K562 treated with DMSO at 1 percent for 4 hours (cell line): ENCODE measurements around the gene SFRP5. TPM values are rescaled to one million over a fixed set of nuclear protein-coding genes. Genes with fewer than 3 reads are reported as not detected.

Source experiments
- total RNA-seq: library from RNA; unstranded; fragments of 300-600 nt; gene quantifications from 2 replicates; pipeline ENCODE4 v1.2.3, GENCODE V29; 2022; ENCODE audit not compliant: insufficient read depth

SFRP5 gene, protein sequence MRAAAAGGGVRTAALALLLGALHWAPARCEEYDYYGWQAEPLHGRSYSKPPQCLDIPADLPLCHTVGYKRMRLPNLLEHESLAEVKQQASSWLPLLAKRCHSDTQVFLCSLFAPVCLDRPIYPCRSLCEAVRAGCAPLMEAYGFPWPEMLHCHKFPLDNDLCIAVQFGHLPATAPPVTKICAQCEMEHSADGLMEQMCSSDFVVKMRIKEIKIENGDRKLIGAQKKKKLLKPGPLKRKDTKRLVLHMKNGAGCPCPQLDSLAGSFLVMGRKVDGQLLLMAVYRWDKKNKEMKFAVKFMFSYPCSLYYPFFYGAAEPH
- total RNA-seq, result not detected in 2 replicates

DNA sequence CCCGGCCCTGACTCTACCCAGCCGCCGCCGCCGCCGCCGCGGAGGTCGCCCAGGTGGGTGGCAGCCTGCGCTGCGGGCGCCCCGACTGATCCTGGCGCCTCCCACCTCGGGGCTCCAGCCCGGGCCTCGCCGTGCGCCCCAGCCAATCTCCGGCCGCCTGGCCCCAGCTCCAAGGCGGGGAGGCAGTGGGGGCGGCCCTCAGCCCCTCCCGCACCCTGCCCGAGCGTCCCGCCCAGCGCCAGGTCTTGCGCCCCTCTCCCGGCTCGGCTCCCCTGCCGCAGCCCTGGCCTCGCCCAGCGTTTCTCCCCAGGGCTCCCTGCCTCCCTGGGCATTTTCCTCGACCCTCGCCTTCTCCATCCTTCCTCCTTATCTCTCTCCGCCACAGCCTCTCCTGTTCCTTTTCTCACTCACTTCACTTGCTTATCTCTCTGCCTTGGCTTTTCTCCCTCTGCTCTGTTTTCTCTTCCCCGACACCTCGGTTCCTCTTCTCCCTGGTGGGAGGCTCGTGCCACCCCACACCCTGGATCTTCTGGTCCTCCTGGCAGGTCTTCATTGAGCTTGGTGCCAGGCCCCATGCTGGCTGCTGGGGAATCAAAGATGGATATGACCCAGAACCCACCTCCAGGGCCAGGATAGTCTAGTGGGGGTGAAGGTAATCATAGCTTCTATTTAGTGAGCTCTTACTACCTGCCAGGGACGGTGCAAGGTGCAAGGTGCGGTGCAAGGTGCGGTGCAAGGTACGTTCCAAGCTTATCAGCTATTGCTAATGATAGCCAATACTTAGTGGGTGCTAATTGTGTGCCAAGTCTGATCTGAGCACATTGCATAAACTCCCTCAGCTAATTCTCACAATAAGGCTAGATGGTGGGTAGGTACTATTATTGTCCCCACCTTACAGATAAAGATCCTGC, at the start of gene SFRP5:
SFRP5 (minus strand) TSS at position 87 of the 911 bp plus-strand sequence. CDS start 166 bp downstream, outside the sequence.

DNA sequence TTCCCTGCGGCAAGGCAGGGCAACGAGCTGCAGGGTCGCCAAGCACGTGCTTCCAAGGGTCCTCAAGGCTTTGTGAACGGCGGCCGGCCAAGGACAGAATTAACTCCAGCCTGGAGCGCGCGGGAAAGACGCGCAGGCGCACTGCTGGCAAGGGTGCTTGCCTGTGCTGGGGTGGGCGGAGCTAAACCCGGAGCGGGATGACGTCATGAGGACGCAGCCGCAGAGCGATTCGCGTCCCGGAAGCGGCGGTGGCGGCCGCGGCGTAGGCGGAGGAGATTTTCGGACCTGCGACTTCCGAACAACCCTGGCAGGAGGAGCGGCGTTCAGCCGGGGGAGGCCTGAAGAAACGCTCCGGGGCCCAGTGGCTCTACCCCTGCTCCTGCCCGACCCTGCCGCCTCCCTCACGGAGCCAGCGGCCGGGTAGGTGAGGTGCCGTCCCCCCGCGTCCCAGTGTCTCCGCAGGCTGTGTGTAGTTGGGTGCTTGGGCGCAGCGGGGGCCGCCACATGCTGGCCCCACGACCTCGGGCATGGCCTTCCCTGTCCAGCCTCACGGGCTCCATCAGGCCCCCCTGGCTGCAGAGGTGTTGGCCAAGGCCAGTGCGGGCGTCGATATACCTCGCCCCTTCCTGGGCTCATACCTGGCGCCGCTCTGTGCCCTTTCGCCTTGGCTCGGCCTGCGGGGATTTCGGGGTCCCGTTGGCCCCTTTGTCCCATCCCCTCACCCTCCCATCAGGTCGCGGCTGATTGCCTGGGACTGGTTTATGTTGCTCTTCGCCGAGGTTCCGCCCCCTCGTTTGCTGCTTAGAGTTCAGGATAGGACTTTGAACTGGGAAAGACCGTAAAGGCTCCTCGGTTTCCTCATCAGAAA, 34.7 kb downstream of the SFRP5 start, which contains the start of gene ZFYVE27:
ZFYVE27 (plus strand) TSS at position 227 of the 868 bp plus-strand sequence. CDS start 1,350 bp downstream, outside the sequence.

Other genes with a start within 250 kb of the SFRP5 start
- not detected in 2 replicates for gene ANKRD2, start 199.2 kb downstream of the SFRP5 start, total RNA-seq
- gene HOGA1, start 187.6 kb downstream of the SFRP5 start, total RNA-seq, result not detected in 2 replicates
- gene C10orf62, start 182.3 kb downstream of the SFRP5 start, total RNA-seq, result not detected in 2 replicates
- gene MORN4, start 138.5 kb downstream of the SFRP5 start, total RNA-seq, result 11.3 and 24.5 TPM in 2 replicates
- gene PI4K2A, start 131.3 kb downstream of the SFRP5 start, total RNA-seq, result 17.8 and 24.2 TPM in 2 replicates
- gene AVPI1, start 84.8 kb downstream of the SFRP5 start, total RNA-seq, result 11.0 and 14.2 TPM in 2 replicates
- 7.4 and 7.7 TPM in 2 replicates for gene MARVELD1, start 58.3 kb downstream of the SFRP5 start, total RNA-seq
- 17.1 and 19.3 TPM in 2 replicates for gene ZFYVE27, start 34.9 kb downstream of the SFRP5 start, total RNA-seq
- gene GOLGA7B, start 77.8 kb upstream of the SFRP5 start, total RNA-seq, result 0.69 TPM in 1 of 2 replicates, not detected in the other